Stimulated activated CD8-positive, alpha-beta memory T cell treated with anti-CD3 and anti-CD28 coated beads, Interleukin-15, amount 100 ng/mL, for 48 hours (primary cell): ENCODE results near the gene KCNJ12.
"Not testable (repeated sequence)": the region's sequence is repeated elsewhere in the genome, so short reads cannot be mapped to it uniquely, and the experiment has no call there.

Source experiments
- DNase-seq, 2 donors: peaks; one replicate each; pipeline ENCODE4 v3.0.0-alpha.2; 2020; ENCODE audit warnings: low read depth in 2 of 2

The KCNJ12 gene

DNA sequence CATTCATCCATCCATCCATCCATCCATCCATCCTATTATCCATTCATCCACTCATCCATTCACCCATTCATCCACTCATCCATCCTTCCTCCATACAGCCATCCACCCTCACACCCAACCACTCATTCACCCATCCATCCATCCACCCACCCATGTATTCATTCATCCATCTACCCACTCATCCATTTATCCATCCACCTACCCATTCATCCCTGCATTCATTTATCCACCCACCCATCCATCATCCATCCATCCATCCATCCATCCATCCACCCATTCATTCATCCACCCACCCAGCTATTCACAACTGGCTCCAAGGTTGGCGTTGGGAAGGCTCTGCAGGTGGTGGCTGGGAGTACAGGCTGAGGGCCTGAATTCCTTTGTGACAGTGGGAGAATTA, 31.6 kb downstream of the KCNJ12 start:
- not testable (repeated sequence) for DNase-seq

DNA sequence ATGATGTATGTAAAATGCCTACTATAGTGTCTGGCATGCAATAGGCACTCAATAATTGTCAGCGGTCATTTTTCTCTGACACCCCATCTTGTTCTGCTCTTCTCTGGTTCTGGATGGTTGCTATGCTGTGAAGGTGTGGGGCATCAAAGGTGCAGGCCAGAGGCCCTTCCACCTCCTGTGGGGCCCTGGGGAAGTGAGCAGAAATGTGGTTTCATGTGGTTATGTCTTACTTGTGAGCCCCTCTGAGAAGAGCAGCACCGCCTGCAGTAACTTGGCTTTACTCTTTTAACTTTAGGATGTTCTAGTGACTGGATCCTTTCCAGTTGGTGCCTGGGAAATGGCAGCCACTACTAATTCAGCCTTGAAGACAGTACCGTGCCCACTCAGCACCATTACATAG, 32.1 kb downstream of the KCNJ12 start:
- not testable (repeated sequence) for DNase-seq

DNA sequence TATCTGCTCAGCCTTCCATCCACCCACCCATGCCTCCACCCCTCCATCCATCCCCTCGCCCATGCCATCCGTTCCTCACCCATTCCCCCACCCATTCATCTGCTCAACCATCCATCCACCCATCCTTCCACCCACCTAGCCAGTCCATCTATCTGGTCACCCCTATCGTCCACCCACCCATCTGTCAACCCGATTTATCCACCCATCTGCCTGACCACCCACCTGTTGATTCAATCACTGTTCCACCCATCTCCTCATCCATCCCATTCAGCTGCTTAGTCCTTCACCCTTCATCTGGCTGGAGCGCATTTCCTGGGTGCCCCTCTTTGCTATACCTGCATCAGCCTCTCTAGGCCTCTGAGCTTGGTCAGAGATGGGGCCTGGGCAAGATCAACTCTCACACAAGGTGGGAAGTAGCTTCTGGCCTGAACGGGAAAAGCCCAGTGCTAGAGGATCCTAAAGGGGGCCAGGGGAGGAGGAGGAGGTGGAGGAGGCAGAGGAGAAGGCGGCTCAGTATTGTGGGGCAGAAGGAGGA, 32.7 kb downstream of the KCNJ12 start:
- not testable (repeated sequence) for DNase-seq

DNA sequence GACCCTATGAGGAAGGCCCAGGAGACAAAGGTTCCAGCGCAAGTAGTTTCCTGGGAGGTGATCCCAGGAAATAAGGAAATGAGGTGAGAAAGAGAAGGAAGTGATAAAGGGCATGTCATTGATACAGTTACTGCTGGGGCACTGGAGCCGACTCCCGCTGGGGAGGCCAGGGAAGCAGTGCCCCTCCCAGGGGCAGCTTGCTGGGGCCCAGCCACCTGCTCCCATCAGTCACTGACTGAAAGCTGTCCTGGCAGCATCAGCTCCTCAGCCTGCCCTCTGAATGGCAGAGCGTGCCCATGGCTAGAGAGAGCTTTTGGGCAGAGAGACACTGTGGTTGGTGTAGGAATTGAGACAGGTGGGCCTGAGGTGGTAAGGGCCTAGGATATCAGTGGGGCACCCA, 33.2 kb downstream of the KCNJ12 start:
- DNase-seq, result not testable (repeated sequence)

DNA sequence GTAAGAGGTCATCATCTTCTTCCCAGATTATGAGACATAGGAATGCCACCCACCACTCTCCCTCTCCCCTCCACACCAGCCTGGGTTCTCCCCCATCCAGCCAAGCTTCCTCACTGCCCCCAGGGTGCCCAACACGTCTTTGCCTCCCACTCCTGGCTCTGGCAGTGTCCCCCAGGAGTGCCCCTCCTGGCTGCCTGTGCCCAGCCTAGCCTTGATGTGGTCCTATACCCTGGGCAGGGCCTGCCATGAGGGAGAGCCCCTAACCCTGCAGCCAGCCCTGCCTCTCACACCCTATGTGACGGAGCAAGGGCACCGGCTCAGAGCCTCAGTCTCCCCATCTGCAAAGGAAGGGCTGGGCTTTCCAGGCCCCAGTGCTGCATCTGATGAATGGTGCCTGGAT, 33.8 kb downstream of the KCNJ12 start:
- DNase-seq, result not testable (repeated sequence)

DNA sequence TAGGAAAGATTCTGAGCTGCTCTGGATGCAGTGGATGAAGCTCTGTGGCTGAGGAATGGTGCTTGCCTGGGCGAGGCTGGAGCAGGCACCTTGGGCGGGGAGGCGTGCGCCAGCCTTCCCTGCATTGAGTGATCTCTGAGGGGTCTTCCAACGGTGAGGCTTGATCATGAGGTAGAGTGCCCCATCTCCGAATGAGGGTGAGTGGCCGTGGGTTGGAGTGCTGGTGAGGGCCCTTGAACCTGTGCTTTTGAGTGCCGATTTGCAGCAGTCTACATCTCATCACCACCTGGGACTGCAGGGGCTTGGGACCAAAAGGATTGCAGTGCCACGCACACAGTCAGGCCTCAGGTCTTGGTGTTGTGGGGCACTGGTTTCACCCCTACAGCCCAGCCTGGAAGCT, 34.2 kb downstream of the KCNJ12 start:
- DNase-seq, result not testable (repeated sequence)

DNA sequence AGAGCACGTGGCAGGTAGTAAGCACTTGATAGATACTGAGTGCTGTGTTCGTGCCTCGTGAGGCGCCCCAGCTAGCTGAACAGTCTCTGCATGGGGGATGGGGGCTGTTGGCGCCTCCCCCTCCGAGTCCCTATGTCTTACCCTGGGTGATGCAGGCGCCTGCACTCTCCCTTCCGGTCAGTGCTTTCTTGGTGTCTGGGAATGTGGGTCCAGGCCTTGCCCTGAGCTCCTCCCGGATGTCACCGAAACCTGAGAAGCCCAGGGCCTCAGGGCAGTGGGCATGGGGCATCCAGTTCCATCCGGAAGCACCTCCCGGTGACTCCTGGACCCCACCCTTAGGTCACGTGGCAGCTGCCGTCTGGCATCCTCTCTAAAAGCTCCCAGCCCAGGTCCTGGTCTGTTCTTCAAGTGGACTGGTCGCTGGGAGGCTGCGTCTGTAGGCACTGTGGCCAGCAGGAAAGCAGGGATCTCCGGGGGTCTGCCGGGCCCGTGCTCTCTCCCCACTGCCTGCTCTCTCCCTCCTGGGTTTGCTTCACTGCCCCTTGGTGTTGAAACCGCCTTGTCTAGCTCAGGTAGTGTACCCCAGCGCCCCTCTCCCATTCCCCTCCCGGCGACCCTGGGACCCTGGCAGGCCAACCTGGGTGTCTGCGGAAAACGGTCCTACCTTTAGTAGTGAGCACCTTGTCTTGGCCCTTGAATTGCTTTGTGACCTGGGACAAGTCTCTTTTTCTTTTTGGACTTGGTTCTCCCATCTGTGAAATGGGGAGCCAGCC, 34.9 kb downstream of the KCNJ12 start:
- DNase-seq, result not testable (repeated sequence)

DNA sequence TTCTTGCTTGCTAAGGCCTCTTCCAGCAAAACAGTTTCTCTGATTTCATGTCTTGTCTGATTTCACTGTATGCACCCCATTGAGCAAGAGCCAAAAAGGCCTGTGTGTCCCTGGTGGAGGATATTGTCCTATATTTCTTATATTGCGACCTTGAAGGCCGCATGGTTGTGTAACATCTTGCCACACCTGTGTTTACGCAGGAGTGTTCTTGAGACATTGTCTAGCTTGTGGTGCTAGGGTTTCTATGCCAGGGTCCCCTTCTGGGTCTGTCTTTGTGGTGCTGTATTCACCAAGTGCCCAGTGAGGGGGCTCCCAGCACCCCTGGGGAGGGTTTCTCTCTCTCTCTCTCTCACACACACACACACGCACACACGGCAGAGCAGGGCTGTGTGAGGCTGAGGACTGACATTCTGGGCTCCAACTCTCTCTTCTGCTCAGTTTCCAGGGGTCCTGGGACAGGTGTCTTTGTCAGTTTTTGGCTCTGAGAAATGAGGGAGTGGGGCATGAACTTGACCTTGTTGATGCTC, 35.6 kb downstream of the KCNJ12 start:
- DNase-seq, result not testable (repeated sequence)

DNA sequence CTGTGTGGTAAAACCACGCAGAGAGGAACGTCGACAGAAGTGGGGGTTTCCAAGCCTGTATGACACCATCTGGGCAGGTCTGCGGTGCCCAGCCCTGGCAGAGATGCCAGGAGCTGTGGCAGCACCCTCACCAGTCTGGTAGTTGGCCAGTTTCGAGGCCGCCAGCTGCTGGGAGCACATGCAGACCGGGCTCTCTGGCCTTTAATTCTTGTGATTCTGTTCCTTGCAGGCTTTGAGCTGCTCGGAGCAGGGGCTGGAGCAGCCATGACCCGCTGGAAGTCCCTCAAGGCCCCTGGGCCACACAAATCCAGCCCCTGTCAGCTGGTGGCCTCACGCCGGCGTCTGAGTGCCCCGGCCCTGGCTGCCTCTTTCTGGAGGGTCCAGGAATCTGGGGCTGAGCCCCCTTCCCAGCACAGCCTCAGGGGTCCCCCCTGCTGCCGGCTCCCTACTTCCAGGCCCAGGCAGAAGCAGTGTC, 36.1 kb downstream of the KCNJ12 start:
- DNase-seq, result not testable (repeated sequence)

DNA sequence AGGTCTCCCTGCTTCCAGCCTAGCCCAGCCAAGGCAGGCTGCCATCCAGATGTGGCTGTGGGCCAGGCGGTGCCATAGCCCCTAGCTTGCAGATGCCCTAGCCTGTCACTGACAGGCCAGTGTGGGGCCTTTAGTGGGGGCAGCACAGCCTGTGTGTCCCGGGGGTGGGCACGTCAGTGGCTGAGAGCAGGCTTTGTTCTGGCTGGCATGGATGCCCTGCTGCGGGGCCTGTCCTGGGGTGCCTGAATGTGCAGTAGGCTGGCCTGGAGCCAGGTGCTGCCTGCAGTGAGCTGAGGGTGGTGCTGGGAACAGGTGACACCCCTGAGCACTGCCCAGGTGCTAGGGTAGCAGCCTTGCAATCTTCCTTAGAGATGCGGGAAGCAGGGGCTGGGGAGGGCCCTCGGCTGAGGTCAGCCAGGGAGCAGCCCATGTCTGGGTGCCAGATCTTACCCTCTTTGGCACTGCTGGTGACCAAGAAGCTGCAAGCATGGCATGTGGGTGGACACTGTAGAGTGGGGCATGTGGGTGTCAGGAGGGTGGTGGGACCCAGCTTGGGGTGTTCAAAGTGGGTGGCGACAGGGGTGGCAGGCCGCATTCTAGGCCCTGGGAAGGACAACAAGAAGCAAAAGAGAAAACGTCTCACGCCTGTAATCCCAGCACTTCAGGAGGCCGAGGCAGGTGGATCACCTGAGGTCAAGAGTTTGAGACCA, 37.6 kb downstream of the KCNJ12 start:
- not testable (repeated sequence) for DNase-seq

DNA sequence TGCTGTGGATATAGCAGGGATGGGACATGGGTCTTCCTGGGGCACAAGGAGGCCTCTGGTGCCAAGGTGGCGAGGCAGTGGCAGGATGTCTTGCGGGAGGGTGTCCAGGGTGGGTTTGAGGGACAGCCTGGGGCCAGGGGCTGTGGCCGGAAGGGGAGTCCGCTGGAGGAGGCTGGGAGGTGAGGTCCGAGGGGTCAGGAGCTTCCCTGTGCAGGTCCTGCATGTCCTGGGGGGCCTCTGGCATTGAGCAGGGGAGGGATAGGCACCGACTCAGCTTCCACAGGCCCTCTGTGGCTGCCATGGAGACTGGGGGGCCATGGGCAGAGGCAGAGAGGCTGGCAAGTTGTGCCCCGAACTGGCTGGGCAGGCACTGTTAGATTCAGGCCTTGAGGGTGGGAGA, 38.5 kb downstream of the KCNJ12 start:
- DNase-seq, result not testable (repeated sequence)

DNA sequence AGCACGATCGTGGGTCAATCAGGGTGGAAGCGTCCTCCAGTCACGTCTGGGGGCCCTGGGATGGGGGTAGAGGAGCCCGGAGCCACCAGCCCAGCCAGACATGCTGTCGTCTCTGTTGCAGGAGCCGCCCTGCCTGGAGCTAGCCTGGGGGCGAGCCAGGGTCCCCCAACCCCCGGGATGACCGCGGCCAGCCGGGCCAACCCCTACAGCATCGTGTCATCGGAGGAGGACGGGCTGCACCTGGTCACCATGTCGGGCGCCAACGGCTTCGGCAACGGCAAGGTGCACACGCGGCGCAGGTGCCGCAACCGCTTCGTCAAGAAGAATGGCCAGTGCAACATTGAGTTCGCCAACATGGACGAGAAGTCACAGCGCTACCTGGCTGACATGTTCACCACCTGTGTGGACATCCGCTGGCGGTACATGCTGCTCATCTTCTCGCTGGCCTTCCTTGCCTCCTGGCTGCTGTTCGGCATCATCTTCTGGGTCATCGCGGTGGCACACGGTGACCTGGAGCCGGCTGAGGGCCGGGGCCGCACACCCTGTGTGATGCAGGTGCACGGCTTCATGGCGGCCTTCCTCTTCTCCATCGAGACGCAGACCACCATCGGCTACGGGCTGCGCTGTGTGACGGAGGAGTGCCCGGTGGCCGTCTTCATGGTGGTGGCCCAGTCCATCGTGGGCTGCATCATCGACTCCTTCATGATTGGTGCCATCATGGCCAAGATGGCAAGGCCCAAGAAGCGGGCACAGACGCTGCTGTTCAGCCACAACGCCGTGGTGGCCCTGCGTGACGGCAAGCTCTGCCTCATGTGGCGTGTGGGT, 39.2 kb downstream of the KCNJ12 start:
- not testable (repeated sequence) for DNase-seq

DNA sequence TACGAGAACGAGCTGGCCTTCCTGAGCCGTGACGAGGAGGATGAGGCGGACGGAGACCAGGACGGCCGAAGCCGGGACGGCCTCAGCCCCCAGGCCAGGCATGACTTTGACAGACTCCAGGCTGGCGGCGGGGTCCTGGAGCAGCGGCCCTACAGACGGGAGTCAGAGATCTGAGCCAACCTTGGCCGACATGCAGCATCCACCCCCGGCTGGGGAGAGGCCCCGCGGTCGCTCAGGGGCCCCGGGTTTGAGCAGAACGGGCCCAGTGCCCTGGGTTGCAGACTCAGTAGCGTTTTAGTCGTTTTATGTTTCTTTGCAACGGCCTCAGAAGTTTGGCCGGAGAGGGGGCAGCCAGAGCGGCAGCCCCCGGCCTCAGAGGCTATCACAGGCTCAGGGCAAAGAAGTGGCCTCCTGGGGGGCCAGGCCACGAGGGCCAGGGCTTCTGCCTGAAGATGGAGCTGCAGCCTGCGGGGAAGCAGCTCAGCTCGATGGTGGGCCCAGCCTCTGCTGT, 40.4 kb downstream of the KCNJ12 start:
- DNase-seq, result not testable (repeated sequence)

DNA sequence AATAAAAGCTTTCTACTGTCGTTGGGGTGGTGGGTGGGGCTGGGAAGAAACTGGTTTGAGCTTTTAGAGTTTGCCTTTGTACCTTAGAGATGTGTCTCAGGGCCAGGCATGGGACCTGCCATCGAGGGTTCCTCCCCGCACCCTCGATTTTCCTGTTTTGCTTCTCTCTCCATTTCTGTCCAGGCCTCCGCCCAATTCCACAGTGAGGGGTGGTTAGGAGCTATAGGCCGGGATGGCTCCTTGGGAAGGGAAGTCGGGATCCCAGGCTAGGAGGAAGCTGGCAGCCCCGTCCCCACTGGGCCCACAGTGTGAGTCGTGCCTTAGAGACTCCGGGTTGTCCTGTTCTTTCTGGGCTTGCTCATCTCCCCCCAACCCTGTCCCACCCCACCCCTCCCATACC, 41.2 kb downstream of the KCNJ12 start:
- not testable (repeated sequence) for DNase-seq

DNA sequence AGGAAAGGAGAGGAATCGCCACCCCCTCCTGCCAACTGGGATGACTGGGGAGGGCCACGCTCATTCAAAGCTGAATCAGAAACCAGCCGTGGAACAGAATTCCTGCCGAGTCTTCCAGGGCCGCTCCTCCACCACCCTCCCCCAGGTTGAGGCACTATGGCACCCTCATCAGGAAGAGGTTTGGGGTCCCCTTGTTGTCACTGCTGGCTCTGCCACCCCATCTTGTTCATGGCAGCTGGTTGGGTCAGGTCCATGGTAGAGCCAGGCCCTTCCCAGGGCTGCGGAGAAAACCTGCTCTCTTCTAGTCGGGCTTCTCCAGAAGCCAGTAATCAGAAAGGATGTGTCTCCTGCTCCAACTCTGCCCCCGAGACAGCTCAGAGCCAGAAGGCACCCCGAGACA, 41.8 kb downstream of the KCNJ12 start:
- DNase-seq, result no peak

DNA sequence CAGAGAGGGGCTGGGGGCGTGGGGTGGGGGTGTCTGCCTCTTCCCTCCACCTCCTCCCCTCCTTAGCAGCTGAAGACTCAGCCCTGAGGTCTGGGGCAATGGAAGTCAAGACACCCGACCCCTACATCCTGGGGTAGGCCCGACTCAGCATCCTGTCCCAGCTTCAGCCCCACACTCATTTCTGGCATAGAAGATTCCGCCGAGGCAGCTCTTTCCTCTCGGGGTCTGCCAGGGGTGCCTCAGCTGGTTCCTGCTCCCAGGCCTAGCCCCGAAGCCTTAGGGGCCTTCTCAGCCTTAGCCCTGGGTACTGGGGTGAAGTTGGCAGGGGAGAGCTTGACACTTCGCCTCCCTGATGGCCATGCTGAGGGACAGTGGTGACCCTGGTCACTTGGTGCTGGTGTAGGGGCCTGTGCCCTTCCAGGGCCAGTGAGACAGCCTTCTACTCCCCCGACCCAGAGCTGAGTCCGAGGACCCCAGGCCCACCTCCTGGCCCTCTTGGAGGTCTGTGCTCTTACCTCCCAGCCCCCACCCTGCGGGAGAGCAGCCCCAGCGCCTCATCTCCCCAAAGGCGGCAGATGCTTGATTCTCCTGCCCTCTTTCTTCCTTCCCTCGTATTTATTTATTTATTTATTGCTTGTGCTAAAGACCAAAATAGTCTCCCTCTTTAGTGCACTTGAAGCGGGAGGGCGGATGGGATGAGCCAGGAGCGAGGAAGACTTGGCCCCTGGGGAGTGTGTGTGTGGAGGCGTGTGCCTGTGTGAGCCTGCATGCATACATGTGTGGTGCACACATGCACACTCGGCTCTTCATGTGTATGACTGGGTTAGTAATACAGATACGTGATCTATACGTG, 42.5 kb downstream of the KCNJ12 start:
- no peak for DNase-seq

DNA sequence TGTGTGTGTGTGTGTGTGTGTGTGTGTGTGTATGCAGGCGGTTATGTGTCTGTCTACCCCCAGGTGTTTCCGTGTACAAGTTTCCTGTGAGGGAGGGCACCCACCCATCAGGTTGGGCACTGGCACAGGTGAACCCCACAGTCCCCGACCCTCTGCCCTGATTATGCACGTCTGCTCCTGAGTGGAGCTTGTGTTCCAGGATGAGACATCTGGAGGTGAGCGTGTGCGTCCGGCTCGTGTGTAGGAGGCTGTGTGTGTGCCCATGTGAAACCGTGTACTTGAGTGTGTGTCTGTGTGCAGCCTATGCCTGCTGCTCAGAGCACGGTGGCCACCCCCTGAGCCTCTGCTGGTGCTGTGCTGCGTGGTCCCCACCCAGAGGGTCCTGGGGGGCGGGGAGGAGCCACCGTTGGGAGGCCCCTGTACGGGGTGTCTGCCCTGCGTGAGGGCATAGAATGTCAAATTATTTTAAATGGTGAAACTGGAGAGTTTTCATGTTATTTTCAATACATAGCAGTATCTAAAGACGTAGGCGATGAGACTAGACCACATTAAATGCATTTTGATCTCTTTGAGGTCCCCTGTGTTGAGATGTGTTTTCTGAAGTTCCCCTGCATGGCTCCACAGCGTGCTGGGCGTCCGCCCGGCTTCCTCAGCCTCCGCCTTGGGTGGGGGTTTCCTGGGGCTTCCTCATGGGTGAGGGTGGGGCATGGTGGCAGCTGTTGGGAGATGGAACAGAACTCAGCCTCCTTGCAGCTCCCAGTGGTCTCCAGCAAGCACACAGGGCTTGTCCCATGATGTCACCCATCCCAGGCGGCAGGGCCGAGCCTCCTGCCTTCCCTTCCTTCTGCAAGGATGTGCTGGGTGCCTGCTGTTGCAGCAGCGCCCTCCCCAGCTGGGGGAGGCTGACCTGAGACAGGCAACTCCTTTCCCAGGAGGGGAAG, 43.4 kb downstream of the KCNJ12 start:
- DNase-seq, result no peak

DNA sequence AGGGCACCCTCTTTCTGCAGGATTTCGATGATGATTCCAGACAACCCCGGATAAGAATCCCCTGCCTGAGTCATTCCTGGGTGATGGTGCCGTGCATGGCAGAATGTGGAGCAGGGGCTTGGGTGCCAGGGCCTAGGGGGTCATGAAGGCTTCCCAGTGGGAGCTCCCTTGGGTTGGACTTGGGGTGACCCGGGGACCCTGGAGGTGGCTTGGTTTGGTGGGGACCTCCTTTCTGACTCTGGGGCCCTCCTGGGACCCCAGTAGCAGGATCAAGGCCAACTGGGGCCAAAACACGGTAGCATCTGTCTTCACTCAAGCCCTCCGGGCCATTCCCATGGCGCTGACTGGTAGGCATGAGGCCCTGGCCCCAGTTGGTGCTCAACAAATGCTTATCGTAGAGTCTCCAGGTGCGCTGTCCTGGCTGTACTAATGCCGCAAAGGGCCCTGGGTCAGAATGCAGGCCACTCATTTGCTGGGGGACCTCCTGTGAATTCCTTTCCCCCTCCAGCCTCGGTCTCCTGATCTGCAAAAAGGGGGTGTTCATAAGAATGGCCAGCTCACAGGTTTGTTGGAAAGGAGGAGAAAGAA, 44.4 kb downstream of the KCNJ12 start:
- not testable (repeated sequence) for DNase-seq
